Muscle layer of duodenum (tissue), 2 donors: ENCODE results near the gene SLC22A8.

Experiments
- H3K27ac ChIP-seq: one replicate; pipeline ENCODE4 v1.7.0; 2013; ENCODE audit warnings: mild to moderate bottlenecking, low read length
- H3K27me3 ChIP-seq: one replicate; pipeline ENCODE4 v1.7.0; 2013; ENCODE audit warnings: low read depth, mild to moderate bottlenecking, control low read depth, low read length
- H3K36me3 ChIP-seq, 2 donors: one replicate each; pipeline ENCODE4 v1.7.0; 2013; ENCODE audit warnings: low read length in 2 of 2, control low read depth in 1 of 2, mild to moderate bottlenecking in 1 of 2; ENCODE audit not compliant: insufficient read depth in 2 of 2, control insufficient read depth in 1 of 2
- H3K4me1 ChIP-seq, 2 donors: one replicate each; pipeline ENCODE4 v1.7.0; 2013; ENCODE audit warnings: low read length in 2 of 2, mild to moderate bottlenecking in 2 of 2, control low read depth in 1 of 2, moderate library complexity in 1 of 2; ENCODE audit not compliant: insufficient read depth in 2 of 2, control insufficient read depth in 1 of 2
- H3K4me3 ChIP-seq, 2 donors: one replicate each; pipeline ENCODE4 v1.7.0; 2013; ENCODE audit warnings: low read length in 2 of 2, low read depth in 1 of 2, mild to moderate bottlenecking in 1 of 2
- H3K9me3 ChIP-seq, 2 donors: one replicate each; pipeline ENCODE4 v1.7.0; 2013; ENCODE audit warnings: low read length in 2 of 2, control low read depth in 1 of 2, mild to moderate bottlenecking in 1 of 2; ENCODE audit not compliant: control insufficient read depth in 1 of 2
- donor health status: healthy.

Gene SLC22A8

DNA sequence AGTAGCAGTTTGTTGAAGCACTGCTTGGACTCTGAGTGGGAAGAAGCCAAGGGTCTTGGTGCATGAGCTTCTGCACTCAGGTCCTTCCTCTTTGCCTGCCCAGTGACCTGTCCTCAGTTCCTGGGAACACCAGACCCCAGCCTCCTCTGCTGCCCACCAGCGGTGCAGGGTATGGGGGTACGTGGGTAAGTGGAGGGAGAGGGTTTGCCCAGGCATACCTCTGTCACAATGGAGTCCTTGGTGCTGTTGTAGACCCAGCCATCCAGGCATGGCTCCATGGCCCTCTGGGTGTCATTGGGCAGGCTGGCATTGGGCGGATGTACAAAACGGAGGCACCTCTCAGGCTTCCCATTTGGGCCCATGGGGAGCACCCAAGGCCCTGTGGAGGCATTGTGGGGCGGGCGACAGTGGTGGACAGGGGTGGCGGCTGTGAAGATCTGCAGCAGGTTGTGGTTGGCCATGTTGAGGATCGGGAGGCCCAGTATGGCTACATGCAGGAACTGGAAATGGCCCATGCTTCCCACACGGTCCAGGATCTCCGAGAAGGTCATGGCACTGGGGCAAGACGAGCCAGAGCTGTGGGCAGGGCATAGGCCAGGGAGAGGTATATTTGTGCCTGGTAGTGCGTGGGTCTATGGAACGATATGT lies 1.1 kb downstream of the SLC22A8 start:
- Histone ChIP-seq H3K9me3 (no peaks in the 10 kb centered on the region), H3K27me3 (no peaks in the 10 kb centered on the region), H3K27ac (no peak overlapping the region), H3K4me1 (peaks cover 0 to 10% of the 10 kb centered on the region in 2 donors), H3K4me3 (no peak overlapping the region), H3K36me3 (no peaks in the 10 kb centered on the region)

DNA sequence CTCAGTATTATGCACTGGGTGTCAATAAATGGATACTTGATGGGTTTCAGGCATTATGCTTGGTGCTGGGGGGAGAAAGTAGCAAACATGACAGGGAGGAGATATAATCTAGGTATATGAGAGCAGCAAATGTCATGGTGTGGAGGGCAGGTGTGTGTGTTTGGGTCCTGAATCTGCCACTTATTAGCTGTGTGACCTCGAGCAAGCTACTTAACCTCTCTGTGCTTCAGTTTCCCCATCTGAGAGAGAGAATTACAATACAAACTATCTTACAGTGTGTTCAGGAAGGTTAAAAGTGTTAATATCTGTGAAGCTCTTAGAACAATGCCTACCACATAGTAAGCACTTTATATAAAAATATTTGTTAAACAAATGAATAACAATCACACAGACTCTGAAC lies 2.8 kb downstream of the SLC22A8 start:
- H3K27ac ChIP-seq, result no peak overlapping the region
- H3K9me3 ChIP-seq, result no peaks in the 10 kb centered on the region
- H3K4me1 ChIP-seq, result peaks cover 0 to 8% of the 10 kb centered on the region in 2 donors
- no peaks in the 10 kb centered on the region for H3K36me3 ChIP-seq
- no peaks in the 10 kb centered on the region for H3K27me3 ChIP-seq
- H3K4me3 ChIP-seq, result no peak overlapping the region

GRCh38 chr11:63012430-63012829 lies 3.2 kb downstream of the SLC22A8 start:
- Histone ChIP-seq H3K27me3 (no peaks in the 10 kb centered on the region), H3K4me1 (peaks cover 0 to 4% of the 10 kb centered on the region in 2 donors), H3K27ac (no peak overlapping the region), H3K36me3 (no peaks in the 10 kb centered on the region), H3K9me3 (no peaks in the 10 kb centered on the region), H3K4me3 (no peak overlapping the region)

- H3K4me1 ChIP-seq, result no peaks in the 10 kb centered on the region
These were observed 4.7 kb downstream of the SLC22A8 start for GRCh38 chr11:63010934-63011439.

GRCh38 chr11:63007920-63008319 lies 7.7 kb downstream of the SLC22A8 start:
- H3K9me3 ChIP-seq, result no peaks in the 10 kb centered on the region
- no peaks in the 10 kb centered on the region for H3K4me1 ChIP-seq
- H3K4me3 ChIP-seq, result no peak overlapping the region
- H3K27ac ChIP-seq, result no peak overlapping the region
- H3K27me3 ChIP-seq, result no peaks in the 10 kb centered on the region
- no peaks in the 10 kb centered on the region for H3K36me3 ChIP-seq

More at GRCh38 chr11:63010934-63011439, 4.7 kb downstream of the SLC22A8 start:
- no peaks in the 10 kb centered on the region for H3K27me3 ChIP-seq
- H3K36me3 ChIP-seq, result no peaks in the 10 kb centered on the region
- no peaks in the 10 kb centered on the region for H3K9me3 ChIP-seq
- no peak overlapping the region for H3K27ac ChIP-seq
- no peak overlapping the region for H3K4me3 ChIP-seq

- no peak overlapping the region for H3K27ac ChIP-seq
- H3K36me3 ChIP-seq, result no peaks in the 10 kb centered on the region
- H3K9me3 ChIP-seq, result no peaks in the 10 kb centered on the region
- H3K4me3 ChIP-seq, result no peak overlapping the region
- H3K4me1 ChIP-seq, result no peaks in the 10 kb centered on the region
- H3K27me3 ChIP-seq, result no peaks in the 10 kb centered on the region
These were observed 14.2 kb downstream of the SLC22A8 start for GRCh38 chr11:63001456-63001855.

GRCh38 chr11:62999649-63000048 lies 16.0 kb downstream of the SLC22A8 start:
- no peaks in the 10 kb centered on the region for H3K27me3 ChIP-seq
- no peak overlapping the region for H3K27ac ChIP-seq

DNA sequence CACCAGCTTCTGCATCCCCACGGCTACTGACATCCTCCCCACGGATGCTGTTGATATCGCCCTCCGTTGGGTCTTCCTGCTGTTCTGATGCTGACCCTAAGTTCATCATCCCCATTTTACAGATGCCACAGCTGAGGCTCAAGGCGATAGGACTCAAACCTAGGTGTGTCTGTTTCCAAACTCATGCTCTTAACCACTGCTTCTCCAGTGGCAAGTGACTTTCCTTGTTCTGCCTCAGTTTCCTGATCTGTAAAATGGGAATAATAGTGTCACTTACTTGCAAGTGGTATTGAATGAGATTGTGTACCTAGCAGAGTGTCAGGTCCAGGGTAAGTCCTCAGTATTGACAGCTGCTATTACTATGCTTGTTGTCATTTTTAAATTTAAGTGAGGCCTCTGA lies 16.5 kb downstream of the SLC22A8 start:
- Histone ChIP-seq H3K27me3 (no peaks in the 10 kb centered on the region), H3K4me1 (no peaks in the 10 kb centered on the region), H3K27ac (no peak overlapping the region), H3K36me3 (no peaks in the 10 kb centered on the region), H3K4me3 (no peak overlapping the region), H3K9me3 (no peaks in the 10 kb centered on the region)

More at GRCh38 chr11:62999649-63000048, 16.0 kb downstream of the SLC22A8 start:
- H3K36me3 ChIP-seq, result no peaks in the 10 kb centered on the region
- H3K4me3 ChIP-seq, result no peak overlapping the region
- no peaks in the 10 kb centered on the region for H3K4me1 ChIP-seq
- no peaks in the 10 kb centered on the region for H3K9me3 ChIP-seq

- no peaks in the 10 kb centered on the region for H3K36me3 ChIP-seq
- no peak overlapping the region for H3K4me3 ChIP-seq
- H3K9me3 ChIP-seq, result no peaks in the 10 kb centered on the region
- H3K27me3 ChIP-seq, result no peaks in the 10 kb centered on the region
- H3K4me1 ChIP-seq, result no peaks in the 10 kb centered on the region
- no peak overlapping the region for H3K27ac ChIP-seq
These were observed 19.4 kb downstream of the SLC22A8 start for GRCh38 chr11:62996271-62996670.

DNA sequence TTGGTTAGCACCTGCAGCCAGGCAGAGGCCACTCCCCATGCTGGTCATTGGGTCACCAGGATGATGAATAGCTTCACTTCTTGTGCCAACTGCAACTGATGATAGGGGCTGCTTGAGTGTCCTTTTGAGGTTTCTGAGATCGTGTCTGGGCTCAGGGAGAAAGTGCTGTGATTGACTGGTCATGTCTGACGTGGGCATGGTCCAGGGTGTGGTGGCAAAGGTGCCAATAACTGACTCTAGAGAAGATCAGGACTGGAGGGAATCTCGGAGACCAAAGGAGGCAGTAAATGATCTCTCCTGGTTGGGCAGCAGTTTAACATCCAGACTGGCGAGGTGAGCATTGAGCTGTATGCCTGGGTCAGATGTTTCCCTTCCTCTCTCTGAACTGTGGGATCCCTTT lies 20.9 kb downstream of the SLC22A8 start:
- H3K27ac ChIP-seq, result no peak overlapping the region
- no peaks in the 10 kb centered on the region for H3K27me3 ChIP-seq
- H3K9me3 ChIP-seq, result no peaks in the 10 kb centered on the region
- H3K4me1 ChIP-seq, result no peaks in the 10 kb centered on the region
- no peak overlapping the region for H3K4me3 ChIP-seq
- H3K36me3 ChIP-seq, result no peaks in the 10 kb centered on the region

- no peaks in the 10 kb centered on the region for H3K4me1 ChIP-seq
- no peaks in the 10 kb centered on the region for H3K36me3 ChIP-seq
- H3K4me3 ChIP-seq, result no peak overlapping the region
- no peaks in the 10 kb centered on the region for H3K9me3 ChIP-seq
- no peak overlapping the region for H3K27ac ChIP-seq
- H3K27me3 ChIP-seq, result no peaks in the 10 kb centered on the region
These were observed 27.4 kb downstream of the SLC22A8 start for GRCh38 chr11:62988276-62988675.
